HG02798 (cell line): Measurements from ENCODE around the gene ANO6.

Source experiments
- ATAC-seq: cut with Tn5 transposase; IDR thresholded peaks from one replicate; pipeline ENCODE4 v1.9.1; 2021; ENCODE audit warnings: mild to moderate bottlenecking; ENCODE audit not compliant: unreplicated experiment, poor library complexity

The ANO6 gene

GRCh38 chr12:45429831-45430230 is 213.9 kb downstream of the ANO6 start:
- no peak for ATAC-seq

- ATAC-seq, result no peak
Observed at GRCh38 chr12:45431126-45431525, 215.2 kb downstream of the ANO6 start.

GRCh38 chr12:45432710-45433109 is 216.8 kb downstream of the ANO6 start:
- no peak for ATAC-seq

- ATAC-seq, result no peak
Observed at GRCh38 chr12:45433441-45433868, 217.6 kb downstream of the ANO6 start.

- ATAC-seq, result no peak
Observed at GRCh38 chr12:45434094-45434493, 218.2 kb downstream of the ANO6 start.

- no peak for ATAC-seq
Observed at GRCh38 chr12:45435945-45436710, 220.2 kb downstream of the ANO6 start.

- ATAC-seq, result no peak
Observed at GRCh38 chr12:45439039-45439438, 223.1 kb downstream of the ANO6 start.

- no peak for ATAC-seq
Observed at GRCh38 chr12:45446013-45446412, 230.1 kb downstream of the ANO6 start.

GRCh38 chr12:45458238-45458637 is 242.3 kb downstream of the ANO6 start:
- no peak for ATAC-seq

GRCh38 chr12:45458854-45459807 is 243.2 kb downstream of the ANO6 start:
- no peak for ATAC-seq

GRCh38 chr12:45462506-45462905 is 246.6 kb downstream of the ANO6 start:
- no peak for ATAC-seq

GRCh38 chr12:45464699-45465098 is 248.8 kb downstream of the ANO6 start:
- ATAC-seq, result no peak

- ATAC-seq, result no peak
Observed at GRCh38 chr12:45468751-45469615, 253.1 kb downstream of the ANO6 start.

- ATAC-seq, result no peak
Observed at GRCh38 chr12:45469902-45470301, 254.0 kb downstream of the ANO6 start.

GRCh38 chr12:45473636-45474035 is 257.7 kb downstream of the ANO6 start:
- no peak for ATAC-seq

- no peak for ATAC-seq
Observed at GRCh38 chr12:45475594-45475993, 259.7 kb downstream of the ANO6 start.

- ATAC-seq, result no peak
Observed at GRCh38 chr12:45477526-45477925, 261.6 kb downstream of the ANO6 start.

- no peak for ATAC-seq
Observed at GRCh38 chr12:45478931-45479330, 263.0 kb downstream of the ANO6 start.

- ATAC-seq, result no peak
Observed at GRCh38 chr12:45481746-45482145, 265.9 kb downstream of the ANO6 start.

- no peak for ATAC-seq
Observed at GRCh38 chr12:45483571-45483970, 267.7 kb downstream of the ANO6 start.
